ENCODE results near the gene AKAP6. TPM values are rescaled to one million over a fixed set of nuclear protein-coding genes. Genes with fewer than 3 reads are reported as not detected.

The AKAP6 gene
- total and polyA plus RNA-seq, 10 of the 15 experiments (the other 5 are each of a cell fraction or from before 2014, with no cell fraction given): 0.35 to 5.9 (median 2.2) TPM

DNA sequence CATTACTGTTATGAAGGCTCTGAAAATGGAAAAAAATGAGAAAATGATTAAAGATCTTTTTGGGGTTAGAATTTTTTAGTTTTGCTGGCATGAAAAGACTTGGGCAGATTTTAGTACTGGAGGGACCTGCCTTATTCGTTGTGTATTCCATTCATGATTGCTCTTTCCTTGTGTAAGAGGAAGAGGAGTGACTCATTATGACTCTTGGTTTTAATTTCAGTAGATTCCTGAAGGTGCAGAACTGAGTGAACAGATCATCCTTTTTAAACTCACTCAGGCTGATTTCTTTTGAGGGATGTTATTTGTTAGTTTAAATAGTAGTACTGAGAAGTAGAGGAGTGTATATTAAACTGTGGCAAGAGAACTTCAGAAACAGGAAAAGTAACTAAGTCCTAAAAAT, 41.6 kb downstream of the AKAP6 start:
- FAIRE-seq (no peak), ATAC-seq (no peak), DNase-seq (ENCODE audit: low read depth, low spot score) (no peak)
- Histone ChIP-seq H3K4me3 (no peak overlapping the region), H3K9ac (ENCODE audit: control insufficient read depth, insufficient read depth, low read length) (no peak overlapping the region), H3K27me3 (replicated peaks in 1 of 2; ENCODE audit: control insufficient read depth in 2 of 2, insufficient read depth in 2 of 2, low read length in 1 of 2) (no peaks in the 10 kb centered on the region), H3K27ac (ENCODE audit: control insufficient read depth, insufficient read depth) (no peak overlapping the region), H3K4me2 (ENCODE audit: control insufficient read depth, insufficient read depth) (no peak overlapping the region), H3K4me1 (ENCODE audit: control insufficient read depth, insufficient read depth, low read length) (no peaks in the 10 kb centered on the region), H2AFZ (ENCODE audit: control insufficient read depth, low read depth, low read length) (no peak overlapping the region), H3K79me2 (ENCODE audit: control insufficient read depth, insufficient read depth, low read length) (no peaks in the 10 kb centered on the region), H3K36me3 (ENCODE audit: control insufficient read depth in 2 of 2, insufficient read depth in 2 of 2, low read length in 1 of 2) (no peaks in the 10 kb centered on the region), H4K20me1 (ENCODE audit: control insufficient read depth, insufficient read depth) (no peaks in the 10 kb centered on the region), H3K9me3 (replicated peaks; ENCODE audit: control insufficient read depth, insufficient read depth, low read length) (no peaks in the 10 kb centered on the region; the same call in 2 of the 3 replicates)
- ChIA-PET RAD21 (ENCODE audit: unreplicated experiment) (no interaction called here), POLR2A (no interaction called here), CTCF (interaction anchor here (0.5 kb wide), 1 partner anchor 630 kb away, joined by 3 read pairs; no protein-coding TSS in a partner anchor), SMC1A (ENCODE audit: uncharacterized antibody, unreplicated experiment) (interaction anchor here (2.0 kb wide), 1 partner anchor 116 kb away, joined by 5 read pairs; no protein-coding TSS in a partner anchor)
- in situ Hi-C loops (cut with MboI): no loop called here
- WGBS (ENCODE audit: insufficient coverage, insufficient replicate concordance, low lambda C conversion rate, missing lambda C conversion rate): 0% methylated on average over 1 of the region's 1 CpG
- intact Hi-C loops (cut with micrococcal nuclease; ENCODE audit: unreplicated experiment): loop anchor here (5.0 kb wide), 1 partner anchor 113 kb away; no protein-coding TSS in a partner anchor
- no TSS peak for BruUV-seq (replicated peaks)
- TF ChIP-seq HDAC2 (IDR thresholded peaks at IDR 0.05) (no peak), MYC (IDR thresholded peaks at IDR 0.05; ENCODE audit: insufficient read depth, insufficient read length, insufficient replicate concordance, low read length, severe bottlenecking) (no peak), HCFC1 (IDR thresholded peaks at IDR 0.05; ENCODE audit: low read length) (no peak), BCLAF1 (IDR thresholded peaks at IDR 0.05) (no peak), SMARCA5 (IDR thresholded peaks at IDR 0.05) (no peak), E4F1 (IDR thresholded peaks at IDR 0.05; ENCODE audit: borderline replicate concordance, partially characterized antibody) (no peak), BCL3 (IDR thresholded peaks at IDR 0.05; ENCODE audit: borderline replicate concordance, insufficient read depth, low read depth, low read length, poor library complexity, severe bottlenecking) (no peak), ZBTB4 (CRISPR knock-in tag; IDR thresholded peaks at IDR 0.05) (no peak), ZZZ3 (IDR thresholded peaks at IDR 0.05; ENCODE audit: control insufficient read depth, insufficient read length, low read depth) (no peak), RAD51 (IDR thresholded peaks at IDR 0.05) (no peak), SUPT20H (IDR thresholded peaks at IDR 0.05; ENCODE audit: borderline replicate concordance, control insufficient read depth, low read depth, low read length) (no peak), E2F4 (IDR thresholded peaks at IDR 0.05; ENCODE audit: low read depth, low read length) (no peak), RBBP5 (conservative IDR thresholded peaks at IDR 0.05) (no peak)
